ENCODE results near the gene AXIN1. TPM values are rescaled to one million over a fixed set of nuclear protein-coding genes. Genes with fewer than 3 reads are reported as not detected.
"Not testable (repeated sequence)": the region's sequence is repeated elsewhere in the genome, so short reads cannot be mapped to it uniquely, and the experiment has no call there.

AXIN1 gene
- total RNA-seq, 4 donors from 2014 or later, result 37.9 to 45.7 (median 40.6) TPM

GRCh38 chr16:379183-379960 is 26.8 kb upstream of the AXIN1 start:
- no peak for TF ChIP-seq POLR2A (IDR thresholded peaks at IDR 0.05)
- TF ChIP-seq, protein P1, sequence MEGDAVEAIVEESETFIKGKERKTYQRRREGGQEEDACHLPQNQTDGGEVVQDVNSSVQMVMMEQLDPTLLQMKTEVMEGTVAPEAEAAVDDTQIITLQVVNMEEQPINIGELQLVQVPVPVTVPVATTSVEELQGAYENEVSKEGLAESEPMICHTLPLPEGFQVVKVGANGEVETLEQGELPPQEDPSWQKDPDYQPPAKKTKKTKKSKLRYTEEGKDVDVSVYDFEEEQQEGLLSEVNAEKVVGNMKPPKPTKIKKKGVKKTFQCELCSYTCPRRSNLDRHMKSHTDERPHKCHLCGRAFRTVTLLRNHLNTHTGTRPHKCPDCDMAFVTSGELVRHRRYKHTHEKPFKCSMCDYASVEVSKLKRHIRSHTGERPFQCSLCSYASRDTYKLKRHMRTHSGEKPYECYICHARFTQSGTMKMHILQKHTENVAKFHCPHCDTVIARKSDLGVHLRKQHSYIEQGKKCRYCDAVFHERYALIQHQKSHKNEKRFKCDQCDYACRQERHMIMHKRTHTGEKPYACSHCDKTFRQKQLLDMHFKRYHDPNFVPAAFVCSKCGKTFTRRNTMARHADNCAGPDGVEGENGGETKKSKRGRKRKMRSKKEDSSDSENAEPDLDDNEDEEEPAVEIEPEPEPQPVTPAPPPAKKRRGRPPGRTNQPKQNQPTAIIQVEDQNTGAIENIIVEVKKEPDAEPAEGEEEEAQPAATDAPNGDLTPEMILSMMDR (IDR thresholded peaks at IDR 0.05), result no peak
- intact Hi-C loops (cut with DNase I; ENCODE audit: low total_unique reads), result no loop called here
- no peak for DNase-seq (ENCODE audit: low spot score in 2 of 2)
- H3K4me3 ChIP-seq (ENCODE audit: low read depth, poor library complexity, severe bottlenecking), result no peak overlapping the region
- 63 to 83% methylated on average over 8 to 12 of the region's 16 CpGs for WGBS, 2 donors

GRCh38 chr16:378821-379182 is 26.3 kb upstream of the AXIN1 start:
- TF ChIP-seq, protein P1 (IDR thresholded peaks at IDR 0.05), result no peak
- no peak for TF ChIP-seq POLR2A (IDR thresholded peaks at IDR 0.05)
- WGBS, 2 donors, result 75 to 78% methylated on average over 12 to 14 of the region's 14 CpGs
- no peak overlapping the region for H3K4me3 ChIP-seq (ENCODE audit: low read depth, poor library complexity, severe bottlenecking)
- intact Hi-C loops (cut with DNase I; ENCODE audit: low total_unique reads), result no loop called here
- DNase-seq (ENCODE audit: low spot score in 2 of 2), result no peak

DNA sequence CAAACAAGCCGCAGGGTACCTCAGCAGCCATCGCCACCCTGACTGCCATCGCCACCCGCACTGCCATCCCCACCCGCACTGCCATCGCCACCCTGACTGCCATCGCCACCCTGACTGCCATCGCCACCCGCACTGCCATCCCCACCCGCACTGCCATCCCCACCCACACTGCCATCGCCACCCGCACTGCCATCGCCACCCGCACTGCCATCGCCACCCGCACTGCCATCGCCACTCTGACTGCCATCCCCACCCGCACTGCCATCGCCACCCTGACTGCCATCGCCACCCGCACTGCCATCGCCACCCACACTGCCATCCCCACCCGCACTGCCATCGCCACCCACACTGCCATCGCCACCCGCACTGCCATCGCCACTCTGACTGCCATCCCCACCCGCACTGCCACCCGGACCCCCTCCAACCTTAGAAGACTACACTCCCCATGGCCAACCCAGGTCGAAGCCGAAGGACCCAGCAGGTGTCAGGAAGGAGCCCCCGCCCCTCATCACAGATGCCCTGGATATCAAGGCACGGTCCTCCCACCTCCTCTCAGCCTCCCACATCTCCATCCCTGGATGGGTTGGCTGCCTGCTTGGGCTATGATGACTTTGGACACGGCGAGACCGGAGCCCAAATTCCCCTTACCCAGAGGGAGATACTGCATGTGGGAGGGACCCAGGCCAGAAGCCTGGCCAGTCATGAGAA is 25.7 kb upstream of the AXIN1 start:
- DNase-seq (ENCODE audit: low spot score in 2 of 2); H3K4me3 ChIP-seq (ENCODE audit: low read depth, poor library complexity, severe bottlenecking); intact Hi-C loops (cut with DNase I; ENCODE audit: low total_unique reads): not testable (repeated sequence)
- 91 to 93% methylated on average over 35 to 36 of the region's 36 CpGs for WGBS, 2 donors

GRCh38 chr16:377419-377951 is 25.0 kb upstream of the AXIN1 start:
- no peak for TF ChIP-seq POLR2A (IDR thresholded peaks at IDR 0.05)
- TF ChIP-seq, protein P1 (IDR thresholded peaks at IDR 0.05), result no peak
- intact Hi-C loops (cut with DNase I; ENCODE audit: low total_unique reads), result no loop called here
- H3K4me3 ChIP-seq (ENCODE audit: low read depth, poor library complexity, severe bottlenecking), result no peak overlapping the region
- no peak for DNase-seq (ENCODE audit: low spot score in 2 of 2)
- WGBS, 2 donors, result 88 to 94% methylated on average over 42 of the region's 42 CpGs

DNA sequence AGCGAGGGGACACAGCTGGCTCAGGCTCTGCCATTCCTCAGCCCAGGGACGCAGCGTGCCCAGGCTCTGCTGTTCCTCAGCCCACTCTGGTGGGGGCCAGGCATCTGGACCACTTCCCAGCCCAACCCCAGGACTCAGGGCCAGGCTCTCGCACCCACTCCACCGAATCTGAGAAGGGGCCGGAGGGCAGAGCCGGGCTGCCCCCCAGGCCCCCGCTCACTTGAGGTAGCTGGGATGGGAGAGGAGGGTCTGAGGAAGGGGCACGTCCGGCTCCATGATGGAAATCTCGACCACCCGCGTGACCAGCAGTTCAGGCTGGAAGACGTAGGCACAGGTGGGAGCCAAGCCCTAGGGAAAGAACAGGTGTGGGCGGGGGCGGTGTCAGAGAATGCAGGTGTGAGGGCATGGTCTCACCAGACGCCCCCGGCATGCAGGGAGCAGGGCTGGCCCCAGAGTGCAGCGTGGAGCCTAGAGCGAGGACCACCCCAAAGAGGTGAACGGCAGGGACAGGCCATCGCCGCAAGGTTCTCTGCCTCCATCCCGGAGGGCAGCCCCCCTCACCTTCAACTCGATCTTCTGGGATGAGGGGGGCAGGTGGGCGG is 24.4 kb upstream of the AXIN1 start:
- TF ChIP-seq POLR2A (IDR thresholded peaks at IDR 0.05), result no peak
- TF ChIP-seq, protein P1 (IDR thresholded peaks at IDR 0.05), result no peak
- 91 to 93% methylated on average over 24 to 26 of the region's 26 CpGs for WGBS, 2 donors
- intact Hi-C loops (cut with DNase I; ENCODE audit: low total_unique reads), result no loop called here
- no peak overlapping the region for H3K4me3 ChIP-seq (ENCODE audit: low read depth, poor library complexity, severe bottlenecking)
- no peak for DNase-seq (ENCODE audit: low spot score in 2 of 2)
